Spinal cord (tissue), 10 donors: Measurements from ENCODE around the gene LRRC73. TPM values are rescaled to one million over a fixed set of nuclear protein-coding genes. Genes with fewer than 3 reads are reported as not detected.

Experiments used
- DNase-seq, 6 donors: peaks; one replicate each; pipeline versions ENCODE4 v3.0.0 to v3.0.0-alpha.2; 2013 to 2015; ENCODE audit warnings: low spot score in 6 of 6, low read depth in 4 of 6
- H3K27ac ChIP-seq: one replicate; pipeline ENCODE4 v1.5.1; 2013; ENCODE audit warnings: low read depth, low read length, control low read depth
- H3K27me3 ChIP-seq: one replicate; pipeline ENCODE4 v1.6.1; 2013; ENCODE audit warnings: low read length; ENCODE audit not compliant: control insufficient read depth, insufficient read depth
- H3K36me3 ChIP-seq: one replicate; pipeline ENCODE4 v1.6.1; 2013; ENCODE audit warnings: low read length; ENCODE audit not compliant: control insufficient read depth, insufficient read depth
- H3K4me1 ChIP-seq: one replicate; pipeline ENCODE4 v1.6.1; 2013; ENCODE audit warnings: low read length; ENCODE audit not compliant: control insufficient read depth, insufficient read depth
- H3K4me3 ChIP-seq: one replicate; pipeline ENCODE4 v1.5.1; 2013; ENCODE audit warnings: low read depth, low read length, control low read depth
- H3K9me3 ChIP-seq: one replicate; pipeline ENCODE4 v1.6.1; 2013; ENCODE audit warnings: low read length; ENCODE audit not compliant: control insufficient read depth, insufficient read depth
- WGBS: methylation state at CpG from one replicate; pipeline ENCODE4 v1.1.5; 2013; ENCODE audit warnings: missing lambda C conversion rate; ENCODE audit not compliant: insufficient coverage; 5-methylcytosine and 5-hydroxymethylcytosine counted together
- polyA plus RNA-seq, 2 donors: library from polyadenylated mRNA; unstranded; fragments of 120-200 nt; gene quantifications; one replicate each; pipeline ENCODE4 v1.2.1, GENCODE V29; 2013; ENCODE audit not compliant: insufficient read length in 2 of 2
- total RNA-seq, 2 donors: library from RNA; depleted of rRNA in 1 of 2; stranded (reverse); fragments of 120-200 nt in 1 of 2; fragments of >200 nt in 1 of 2; gene quantifications; one replicate each; pipeline versions ENCODE4 v1.2.3 to v1.2.4, GENCODE V29; 2013 to 2014
- donor health status: healthy.

Gene LRRC73
- total and polyA plus RNA-seq, 4 donors, result 1.8 to 10.5 (median 5.7) TPM

- no peak overlapping the region for H3K4me3 ChIP-seq
These were observed 21.4 kb downstream of the LRRC73 start for GRCh38 chr6:43488667-43489276.

GRCh38 chr6:43481591-43482236 is 28.4 kb downstream of the LRRC73 start:
- H3K4me1 ChIP-seq, result peaks cover 8% of the 10 kb centered on the region
- H3K27ac ChIP-seq, result no peak overlapping the region
- WGBS, result 96% methylated on average over 9 of the region's 11 CpGs
- no peaks in the 10 kb centered on the region for H3K36me3 ChIP-seq
- DNase-seq, result no peak
- H3K4me3 ChIP-seq, result no peak overlapping the region
- no peaks in the 10 kb centered on the region for H3K27me3 ChIP-seq
- H3K9me3 ChIP-seq, result no peaks in the 10 kb centered on the region

More at GRCh38 chr6:43488667-43489276, 21.4 kb downstream of the LRRC73 start:
- Histone ChIP-seq H3K9me3 (no peaks in the 10 kb centered on the region), H3K27me3 (no peaks in the 10 kb centered on the region), H3K27ac (no peak overlapping the region), H3K4me1 (peaks cover 18% of the 10 kb centered on the region), H3K36me3 (peaks cover 9% of the 10 kb centered on the region)
- DNase-seq, result no peak
- 59% methylated on average over 4 of the region's 4 CpGs for WGBS

GRCh38 chr6:43481075-43481474 is 29.1 kb downstream of the LRRC73 start:
- no CpG with 5 or more reads among the region's 2 CpGs for WGBS

GRCh38 chr6:43478008-43478372 is 32.2 kb downstream of the LRRC73 start:
- DNase-seq, result no peak
- H3K4me3 ChIP-seq, result peak overlapping the region; percentile 71

More at GRCh38 chr6:43481075-43481474, 29.1 kb downstream of the LRRC73 start:
- no peak overlapping the region for H3K27ac ChIP-seq
- H3K27me3 ChIP-seq, result no peaks in the 10 kb centered on the region
- no peak overlapping the region for H3K4me3 ChIP-seq
- H3K9me3 ChIP-seq, result no peaks in the 10 kb centered on the region
- H3K4me1 ChIP-seq, result peaks cover 8% of the 10 kb centered on the region
- no peaks in the 10 kb centered on the region for H3K36me3 ChIP-seq
- DNase-seq, result no peak

GRCh38 chr6:43477235-43478007 is 32.7 kb downstream of the LRRC73 start, which contains the start of gene TJAP1:
Gene TJAP1 (plus strand): TSS chr6:43477570. CDS start chr6:43499002, 21,432 bp downstream.
- no peaks in the 10 kb centered on the region for H3K36me3 ChIP-seq
- peak in 5 of 6 donors; percentile 87 to 99 (median 92) for DNase-seq
- H3K9me3 ChIP-seq, result no peaks in the 10 kb centered on the region
- H3K27me3 ChIP-seq, result no peaks in the 10 kb centered on the region
- peaks cover 8% of the 10 kb centered on the region for H3K4me1 ChIP-seq
- under 1% methylated on average over 30 of the region's 34 CpGs for whole genome bisulfite sequencing
- H3K27ac ChIP-seq, result peak within 1 kb of the TSS; percentile 76
- peak within 1 kb of the TSS; percentile 71 for H3K4me3 ChIP-seq

More at GRCh38 chr6:43478008-43478372, 32.2 kb downstream of the LRRC73 start:
- Histone ChIP-seq H3K36me3 (no peaks in the 10 kb centered on the region), H3K4me1 (peaks cover 8% of the 10 kb centered on the region), H3K9me3 (no peaks in the 10 kb centered on the region), H3K27me3 (no peaks in the 10 kb centered on the region), H3K27ac (peak overlapping the region; percentile 76)
- WGBS, result 32% methylated on average over 2 of the region's 3 CpGs

- peak overlapping the region; percentile 67 for H3K27ac ChIP-seq
These were observed 33.4 kb downstream of the LRRC73 start for GRCh38 chr6:43476746-43477145.

GRCh38 chr6:43475516-43475915 is 34.6 kb downstream of the LRRC73 start:
- WGBS, result 39% methylated on average over 6 of the region's 6 CpGs
- Histone ChIP-seq H3K27me3 (no peaks in the 10 kb centered on the region), H3K9me3 (no peaks in the 10 kb centered on the region), H3K36me3 (no peaks in the 10 kb centered on the region), H3K4me1 (peaks cover 8% of the 10 kb centered on the region), H3K4me3 (no peak overlapping the region), H3K27ac (no peak overlapping the region)
- DNase-seq, result no peak

More at GRCh38 chr6:43476746-43477145, 33.4 kb downstream of the LRRC73 start:
- H3K9me3 ChIP-seq, result no peaks in the 10 kb centered on the region
- H3K4me3 ChIP-seq, result peak overlapping the region; percentile 71
- peaks cover 8% of the 10 kb centered on the region for H3K4me1 ChIP-seq
- WGBS, result 15% methylated on average over 1 of the region's 2 CpGs
- H3K27me3 ChIP-seq, result no peaks in the 10 kb centered on the region
- no peaks in the 10 kb centered on the region for H3K36me3 ChIP-seq
- no peak for DNase-seq

- no CpG with 5 or more reads among the region's 4 CpGs for WGBS
- H3K4me3 ChIP-seq, result no peak overlapping the region
- no peaks in the 10 kb centered on the region for H3K9me3 ChIP-seq
- DNase-seq, result no peak
- no peaks in the 10 kb centered on the region for H3K4me1 ChIP-seq
- H3K27me3 ChIP-seq, result no peaks in the 10 kb centered on the region
- no peaks in the 10 kb centered on the region for H3K36me3 ChIP-seq
- no peak overlapping the region for H3K27ac ChIP-seq
These were observed 37.6 kb downstream of the LRRC73 start for GRCh38 chr6:43472515-43472914.

- Histone ChIP-seq H3K9me3 (no peaks in the 10 kb centered on the region), H3K4me3 (no peak overlapping the region), H3K27ac (no peak overlapping the region), H3K27me3 (no peaks in the 10 kb centered on the region), H3K36me3 (no peaks in the 10 kb centered on the region), H3K4me1 (no peaks in the 10 kb centered on the region)
- DNase-seq, result no peak
- WGBS, result 88% methylated on average over 1 of the region's 1 CpG
These were observed 38.7 kb downstream of the LRRC73 start for GRCh38 chr6:43471399-43471798.
